GM10266 (cell line): ENCODE data around the gene PRUNE2.

Experiments
- DNase-seq: peaks from one replicate; pipeline ENCODE4 v3.0.0; 2012; ENCODE audit errors: extremely low spot score
- CTCF ChIP-seq: IDR thresholded peaks from 2 replicates; pipeline ENCODE4 v1.5.1; 2012; ENCODE audit warnings: mild to moderate bottlenecking, low read depth; ENCODE audit not compliant: control insufficient read depth, insufficient read depth; ENCODE audit errors: missing control alignments

PRUNE2 gene

GRCh38 chr9:76605321-76605900 is 300.5 kb downstream of the PRUNE2 start:
- TF ChIP-seq CTCF: no peak
- peak; percentile 48 for DNase-seq

GRCh38 chr9:76603931-76604570 is 301.9 kb downstream of the PRUNE2 start:
- no peak for TF ChIP-seq CTCF
- DNase-seq: no peak

- no peak for DNase-seq
- no peak for TF ChIP-seq CTCF
These were observed 302.4 kb downstream of the PRUNE2 start for GRCh38 chr9:76603448-76603895.

GRCh38 chr9:76602199-76602598 is 303.7 kb downstream of the PRUNE2 start:
- no peak for DNase-seq
- TF ChIP-seq CTCF: no peak

- no peak for DNase-seq
- TF ChIP-seq CTCF: no peak
These were observed 305.8 kb downstream of the PRUNE2 start for GRCh38 chr9:76600007-76600615.

- no peak for TF ChIP-seq CTCF
- DNase-seq: no peak
These were observed 306.9 kb downstream of the PRUNE2 start for GRCh38 chr9:76598981-76599380.

- DNase-seq: no peak
- no peak for TF ChIP-seq CTCF
These were observed 310.3 kb downstream of the PRUNE2 start for GRCh38 chr9:76595645-76596044.
